T-helper 1 cell treated with Interleukin-12 subunit alpha and Interleukin-12 subunit beta and Interleukin-4 antibody, amounts not matched to agents 30 ng/mL and 1 ng/mL, for 36 hours (primary cell): ENCODE measurements around the gene ANKMY1. TPM values are rescaled to one million over a fixed set of nuclear protein-coding genes. Genes with fewer than 3 reads are reported as not detected.

Experiments used
- intact Hi-C: fragments of 100-400 bp; cut with micrococcal nuclease; formaldehyde crosslinking; loops from one replicate; pipeline ENCODE4 v1.15.1; 2024
- total RNA-seq: library from RNA; stranded (reverse); gene quantifications from 2 replicates; pipeline ENCODE4 v1.2.3, GENCODE V29; 2022

ANKMY1 gene
- total RNA-seq, 1 donor from 2014 or later: 33.0 TPM

DNA sequence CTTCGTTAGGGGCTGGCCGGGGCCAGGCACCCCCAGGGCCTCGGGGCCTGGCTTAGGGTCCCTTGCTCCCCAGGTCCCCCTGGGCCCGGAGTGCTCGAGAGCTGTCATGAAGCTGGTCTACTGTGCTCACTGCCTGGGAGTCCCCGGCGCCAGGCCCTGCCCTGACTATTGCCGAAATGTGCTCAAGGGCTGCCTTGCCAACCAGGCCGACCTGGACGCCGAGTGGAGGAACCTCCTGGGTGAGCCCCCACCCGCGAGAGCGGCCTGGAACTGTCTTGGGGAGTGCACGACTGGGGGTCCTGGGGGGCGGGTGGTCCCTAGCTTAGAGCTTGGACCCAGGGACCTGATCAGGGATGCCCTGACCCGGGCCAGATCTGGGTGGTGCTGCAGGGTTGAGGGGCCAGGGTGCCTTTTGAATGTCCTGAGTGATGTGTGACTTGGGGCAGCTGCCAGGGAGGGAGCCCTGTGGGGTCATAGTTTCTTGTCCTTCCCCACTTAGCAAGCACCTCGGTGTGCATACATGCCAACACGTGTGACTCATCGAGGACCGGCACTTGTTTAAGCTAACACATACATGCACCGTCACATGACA is 94.4 kb downstream of the ANKMY1 start:
- intact Hi-C loops: loop anchor here (5.0 kb wide), 1 partner anchor 349 kb away; no protein-coding TSS in a partner anchor

DNA sequence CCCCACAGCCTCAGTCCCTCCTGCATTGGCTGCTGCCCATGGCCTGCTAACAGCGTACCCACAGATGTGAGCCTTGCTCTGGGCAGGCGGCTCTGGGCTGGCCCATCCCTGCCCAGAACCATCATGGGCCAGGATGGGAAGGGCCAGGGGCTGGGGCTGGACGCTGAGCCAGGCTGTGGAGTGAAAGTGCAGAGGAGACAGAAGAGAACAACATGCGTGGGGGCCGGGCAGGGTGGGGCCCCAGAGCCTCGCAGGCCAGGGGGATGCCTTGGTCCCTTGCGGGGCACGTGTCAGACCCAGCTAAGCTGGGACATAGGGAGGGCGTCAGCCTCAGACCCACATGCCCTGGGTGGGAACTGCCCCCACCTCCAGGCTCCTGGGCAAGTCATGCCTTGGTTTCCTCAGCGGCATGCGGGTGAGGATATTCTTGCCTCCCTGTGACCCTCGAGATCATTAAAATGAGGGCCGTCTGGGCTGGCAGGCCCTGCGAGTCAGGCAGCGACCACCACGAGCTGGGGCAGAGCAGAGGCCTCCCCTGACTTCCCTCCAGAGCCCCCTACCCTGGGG is 95.0 kb downstream of the ANKMY1 start:
- intact Hi-C loops: loop anchor here (5.0 kb wide), 1 partner anchor 350 kb away; no protein-coding TSS in a partner anchor

DNA sequence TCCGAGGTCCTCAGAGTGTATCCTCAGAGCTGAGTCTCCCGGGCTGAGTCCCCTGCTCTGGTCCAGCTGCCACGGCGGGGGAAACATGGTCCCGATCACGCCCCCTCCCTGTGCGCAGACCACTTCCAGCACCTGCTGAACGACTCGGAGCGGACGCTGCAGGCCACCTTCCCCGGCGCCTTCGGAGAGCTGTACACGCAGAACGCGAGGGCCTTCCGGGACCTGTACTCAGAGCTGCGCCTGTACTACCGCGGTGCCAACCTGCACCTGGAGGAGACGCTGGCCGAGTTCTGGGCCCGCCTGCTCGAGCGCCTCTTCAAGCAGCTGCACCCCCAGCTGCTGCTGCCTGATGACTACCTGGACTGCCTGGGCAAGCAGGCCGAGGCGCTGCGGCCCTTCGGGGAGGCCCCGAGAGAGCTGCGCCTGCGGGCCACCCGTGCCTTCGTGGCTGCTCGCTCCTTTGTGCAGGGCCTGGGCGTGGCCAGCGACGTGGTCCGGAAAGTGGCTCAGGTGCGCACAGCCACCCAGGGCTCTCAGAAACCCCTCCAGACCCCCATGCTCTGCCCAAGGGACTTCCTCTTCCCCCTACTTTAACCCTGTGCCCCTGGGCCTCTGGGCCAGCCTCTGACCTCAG is 95.6 kb downstream of the ANKMY1 start:
- intact Hi-C loops: loop anchor here (5.0 kb wide), 1 partner anchor 350 kb away; no protein-coding TSS in a partner anchor

DNA sequence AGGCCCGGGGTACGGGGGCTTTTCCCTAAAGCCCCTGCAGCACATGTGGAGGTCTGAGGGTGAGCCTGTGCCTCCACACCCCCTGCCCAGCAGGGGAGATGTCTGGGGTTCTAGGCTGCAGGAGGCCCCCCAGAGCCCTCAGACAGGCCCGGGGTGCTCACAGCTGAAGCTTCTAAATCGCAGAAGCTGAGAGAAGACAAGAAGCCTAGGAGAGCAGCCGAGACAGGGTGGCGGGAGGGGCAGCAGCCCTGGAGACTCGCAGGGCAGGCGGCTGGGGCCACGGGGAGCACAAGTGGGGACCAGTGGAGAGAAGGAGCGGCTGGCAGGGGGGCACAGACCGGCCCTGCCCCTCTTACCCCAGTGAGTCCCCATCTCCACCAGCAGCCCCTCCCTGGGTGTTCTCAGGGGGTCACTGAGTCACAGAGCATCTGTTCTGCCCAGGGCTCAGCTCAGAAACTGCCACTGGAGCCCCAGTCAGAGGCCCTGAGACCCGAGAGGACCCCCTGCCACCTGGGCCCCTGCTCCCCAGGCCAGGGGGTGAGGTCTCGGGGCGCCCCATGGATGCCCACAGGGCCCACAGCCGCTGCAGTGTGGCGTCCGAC is 96.2 kb downstream of the ANKMY1 start:
- intact Hi-C loops: loop anchor here (5.0 kb wide), 1 partner anchor 351 kb away; no protein-coding TSS in a partner anchor

DNA sequence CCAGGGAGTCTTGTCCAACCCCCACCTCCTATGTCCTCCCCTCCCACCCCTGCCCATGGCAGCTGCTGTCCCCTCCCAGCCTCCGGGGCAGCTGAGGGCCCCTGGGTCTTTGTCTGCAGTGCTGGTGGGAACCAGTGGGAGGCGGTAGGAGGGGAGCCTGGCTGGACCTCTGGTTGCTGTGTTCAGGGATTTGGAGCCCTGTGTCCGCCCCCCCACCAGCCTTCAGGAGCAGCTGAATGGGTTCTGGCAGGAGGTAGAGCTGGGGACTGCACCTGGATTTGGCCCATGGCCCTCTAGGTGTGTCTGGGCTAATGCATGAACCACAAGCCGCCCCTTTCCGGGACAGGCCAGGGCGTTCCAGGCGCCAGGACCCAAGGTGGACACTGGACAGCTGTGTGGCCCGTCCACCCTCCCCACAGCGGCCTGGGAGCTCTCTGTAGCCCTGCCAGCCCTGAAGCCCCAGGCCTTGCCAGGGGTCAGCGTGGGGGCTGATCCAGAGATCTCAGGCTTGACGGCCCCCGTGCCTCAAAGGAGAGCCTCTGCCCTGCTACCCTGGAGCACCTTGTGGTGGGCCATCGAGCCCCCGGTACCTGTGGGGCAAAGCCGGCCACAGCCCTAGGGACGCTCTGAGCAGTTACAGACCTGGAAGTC is 96.9 kb downstream of the ANKMY1 start:
- intact Hi-C loops: loop anchor here (5.0 kb wide), 1 partner anchor 351 kb away; no protein-coding TSS in a partner anchor

DNA sequence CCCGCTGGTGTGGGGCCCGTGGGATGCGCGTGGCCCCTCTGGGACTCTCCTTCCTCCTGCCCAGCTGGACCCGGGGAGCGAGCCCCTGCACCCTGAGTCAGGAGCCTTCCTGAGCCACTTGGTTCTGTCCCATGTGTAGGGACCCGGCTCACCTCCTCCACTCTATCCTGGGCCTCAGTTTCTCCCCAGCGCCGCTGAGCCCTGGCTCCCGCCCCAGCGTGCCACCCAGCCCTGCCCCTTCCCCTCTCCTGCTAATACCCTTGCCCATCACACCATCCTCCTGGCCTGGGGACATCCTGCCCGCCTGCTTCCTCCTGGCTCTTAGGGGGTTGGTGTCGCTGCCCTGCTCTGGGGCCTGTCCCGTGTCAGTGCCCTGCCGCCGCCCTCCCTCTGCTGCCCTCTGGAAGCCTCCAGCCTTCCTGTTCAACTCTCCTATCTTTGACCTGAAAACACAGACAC is 97.5 kb downstream of the ANKMY1 start:
- intact Hi-C loops: loop anchor here (5.0 kb wide), 1 partner anchor 352 kb away; no protein-coding TSS in a partner anchor

DNA sequence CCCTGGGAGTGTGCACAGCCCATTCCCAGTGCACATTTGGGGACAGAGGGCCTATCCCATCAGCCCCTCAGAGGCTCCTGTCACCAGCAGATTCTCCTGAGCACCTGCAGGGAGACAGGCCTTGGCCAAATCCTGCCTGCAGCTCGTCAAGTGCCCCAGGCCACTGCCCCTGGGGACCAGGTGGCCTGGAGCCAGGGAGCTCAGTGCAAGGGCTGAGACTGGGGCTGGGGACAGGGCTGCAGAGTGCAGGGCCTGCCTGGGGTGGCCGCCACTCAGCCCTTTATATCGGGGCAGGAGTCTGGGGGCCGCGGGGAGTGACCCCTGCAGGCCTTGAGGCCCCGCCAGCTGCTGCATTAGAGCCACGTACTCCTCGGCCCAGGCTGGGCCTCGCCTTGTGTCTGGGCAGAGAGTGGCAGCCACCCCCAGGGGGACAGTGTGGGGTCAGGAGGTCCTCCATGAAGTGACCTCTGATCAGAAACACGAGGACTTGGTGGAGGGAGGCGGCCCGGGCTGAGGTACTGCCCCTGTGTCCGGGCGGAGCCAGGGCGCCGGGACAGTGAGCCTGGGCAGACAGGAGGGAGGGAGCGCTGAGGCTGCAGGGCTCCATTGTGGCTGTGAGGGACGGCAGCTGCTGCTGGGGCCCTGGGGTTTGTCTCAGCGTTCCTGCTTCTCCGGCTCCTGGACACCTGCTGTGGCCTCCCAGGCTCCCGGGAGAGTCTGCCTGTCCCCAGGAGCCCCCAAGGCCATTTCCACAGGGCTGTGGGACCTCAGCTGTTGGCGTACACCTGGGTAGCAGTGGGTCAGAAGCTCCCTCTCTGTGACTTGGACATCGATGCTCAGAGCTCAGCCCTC is 98.2 kb downstream of the ANKMY1 start:
- intact Hi-C loops: loop anchor here (5.0 kb wide), 1 partner anchor 353 kb away; no protein-coding TSS in a partner anchor

DNA sequence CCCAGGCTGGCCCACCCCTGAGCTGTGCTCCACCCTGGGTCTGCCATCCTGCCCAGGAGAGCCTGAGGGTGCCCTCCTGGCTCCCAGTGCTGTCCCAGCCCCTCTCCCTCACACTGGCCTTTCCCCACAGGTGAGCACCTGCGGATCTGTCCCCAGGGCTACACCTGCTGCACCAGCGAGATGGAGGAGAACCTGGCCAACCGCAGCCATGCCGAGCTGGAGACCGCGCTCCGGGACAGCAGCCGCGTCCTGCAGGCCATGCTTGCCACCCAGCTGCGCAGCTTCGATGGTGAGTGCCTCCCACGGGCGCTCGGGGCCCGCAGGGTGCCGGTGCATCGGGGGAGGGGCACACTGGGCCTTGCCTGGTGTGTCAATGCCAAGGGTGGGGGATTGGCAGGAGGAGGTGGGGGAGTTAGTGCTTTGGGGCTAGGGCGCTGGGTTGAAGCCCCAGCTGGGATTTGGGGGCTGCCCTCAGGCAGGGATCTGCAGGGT is 98.8 kb downstream of the ANKMY1 start:
- intact Hi-C loops: no loop called here

DNA sequence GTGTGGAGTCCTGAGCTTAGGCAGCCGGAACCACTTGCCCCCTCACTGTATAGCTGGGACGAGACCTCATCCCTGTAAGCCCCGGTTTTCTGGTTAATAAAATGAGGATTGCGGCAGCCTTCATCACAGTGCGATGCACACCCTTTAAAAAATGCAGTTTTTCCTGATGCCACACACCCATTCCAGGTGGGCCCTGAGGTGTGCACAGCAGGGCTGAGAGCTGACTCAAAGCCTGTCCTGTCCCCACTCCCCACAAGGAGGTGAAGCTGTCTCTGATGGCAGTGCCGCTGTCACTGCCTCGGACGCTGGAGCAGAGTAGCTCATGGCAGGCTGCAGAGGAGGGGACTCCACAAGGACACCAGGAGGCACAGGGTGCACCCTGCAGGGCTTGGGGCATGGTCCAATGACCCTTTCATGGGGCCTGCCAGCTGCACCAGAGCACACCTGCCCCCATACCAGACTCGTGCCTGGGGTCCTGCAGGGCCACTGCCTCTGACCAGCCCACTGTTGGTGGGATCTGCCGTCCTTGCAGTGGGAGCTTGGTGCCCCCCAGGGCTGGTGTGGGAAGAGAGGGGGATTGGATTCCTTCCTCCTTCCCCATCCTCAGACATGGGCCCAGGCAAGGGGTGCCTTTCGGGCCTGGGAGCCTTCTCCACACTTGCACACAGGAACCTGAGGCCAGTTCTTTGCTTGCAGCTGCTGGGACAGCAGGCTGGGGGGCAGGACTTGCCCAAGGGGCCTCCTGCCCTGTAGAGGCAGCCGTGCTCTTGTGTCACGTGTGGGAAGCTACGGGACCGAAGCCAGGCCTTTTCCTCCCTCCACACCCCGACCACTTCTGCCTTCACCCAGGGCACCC is 99.5 kb downstream of the ANKMY1 start:
- intact Hi-C loops: no loop called here

DNA sequence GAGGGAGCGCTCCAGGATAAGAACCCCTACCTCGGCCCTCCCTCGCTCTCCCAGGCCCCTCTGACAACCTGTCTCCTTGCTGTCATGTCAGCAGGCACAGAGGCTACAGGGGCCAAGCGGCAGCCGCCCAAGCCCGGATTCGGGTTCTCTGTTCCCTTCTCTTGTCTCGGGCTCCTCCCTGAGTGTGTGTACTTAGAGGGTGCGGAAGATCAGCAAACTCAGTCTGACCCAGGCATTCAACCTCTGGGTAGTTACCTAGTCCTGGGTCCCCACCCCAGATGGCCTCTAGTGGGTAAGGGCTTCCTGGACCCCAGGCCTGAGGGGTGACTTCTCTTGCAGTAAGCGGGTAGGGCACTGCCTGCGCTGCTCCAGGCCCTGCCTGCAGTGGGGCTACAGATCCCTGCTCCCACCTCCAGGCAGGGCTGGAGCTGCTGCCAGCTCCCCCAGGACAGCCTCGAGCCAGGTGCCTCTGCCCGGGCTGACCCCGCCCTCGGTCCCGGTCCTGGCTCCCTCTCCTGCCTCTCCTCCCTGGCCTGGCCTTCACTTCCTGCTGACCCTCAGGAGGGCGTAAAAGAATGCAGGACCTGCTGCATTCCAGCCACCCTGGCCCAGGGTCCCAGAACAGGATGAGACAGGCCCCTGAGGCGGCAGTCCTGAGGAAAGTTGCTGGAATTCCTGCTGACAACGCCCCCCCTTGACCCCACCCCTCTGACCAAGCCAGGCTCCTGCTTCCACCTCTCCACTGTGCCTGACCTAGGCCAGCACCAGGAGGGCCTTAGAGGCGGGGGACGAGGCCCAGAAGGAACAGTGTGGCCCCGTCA is 100.4 kb downstream of the ANKMY1 start:
- intact Hi-C loops: no loop called here

DNA sequence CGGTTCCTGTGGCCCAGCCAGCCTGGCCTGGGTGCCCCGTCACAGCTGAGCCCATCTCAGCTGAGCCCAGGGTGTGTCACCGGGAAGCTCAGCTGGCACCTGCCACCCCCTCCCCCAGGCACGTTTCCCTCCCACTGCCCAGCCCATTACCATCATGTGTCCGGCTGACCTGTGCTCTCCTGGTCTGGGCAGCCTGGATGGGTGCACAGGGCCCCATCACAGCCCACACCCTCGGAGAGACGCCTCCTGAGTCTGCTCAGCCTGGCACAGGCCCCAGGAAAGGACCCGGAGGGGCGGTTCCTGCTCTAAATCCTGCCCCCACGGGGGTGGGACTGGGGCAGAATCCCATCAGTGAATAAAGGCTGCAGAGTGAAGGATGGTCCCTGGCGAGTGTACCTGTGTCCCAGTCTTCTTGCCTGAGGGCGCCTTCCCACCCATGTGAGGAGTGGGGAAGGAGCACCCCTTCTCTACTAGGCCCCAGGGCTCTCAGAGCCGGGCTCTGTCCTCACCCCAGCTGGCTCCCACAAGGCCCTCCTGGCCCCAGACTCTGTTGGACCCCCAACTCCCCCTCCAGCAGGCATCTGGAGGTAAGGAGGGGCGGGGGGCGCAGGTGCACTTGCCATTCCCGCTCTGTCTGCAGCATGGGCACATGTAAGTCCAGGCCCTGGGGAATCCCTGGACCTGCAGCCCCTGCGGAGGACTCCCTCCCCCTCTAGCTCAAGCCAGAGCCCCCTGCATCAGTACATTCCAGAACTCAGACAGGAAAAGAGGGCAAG is 101.2 kb downstream of the ANKMY1 start:
- intact Hi-C loops: no loop called here

DNA sequence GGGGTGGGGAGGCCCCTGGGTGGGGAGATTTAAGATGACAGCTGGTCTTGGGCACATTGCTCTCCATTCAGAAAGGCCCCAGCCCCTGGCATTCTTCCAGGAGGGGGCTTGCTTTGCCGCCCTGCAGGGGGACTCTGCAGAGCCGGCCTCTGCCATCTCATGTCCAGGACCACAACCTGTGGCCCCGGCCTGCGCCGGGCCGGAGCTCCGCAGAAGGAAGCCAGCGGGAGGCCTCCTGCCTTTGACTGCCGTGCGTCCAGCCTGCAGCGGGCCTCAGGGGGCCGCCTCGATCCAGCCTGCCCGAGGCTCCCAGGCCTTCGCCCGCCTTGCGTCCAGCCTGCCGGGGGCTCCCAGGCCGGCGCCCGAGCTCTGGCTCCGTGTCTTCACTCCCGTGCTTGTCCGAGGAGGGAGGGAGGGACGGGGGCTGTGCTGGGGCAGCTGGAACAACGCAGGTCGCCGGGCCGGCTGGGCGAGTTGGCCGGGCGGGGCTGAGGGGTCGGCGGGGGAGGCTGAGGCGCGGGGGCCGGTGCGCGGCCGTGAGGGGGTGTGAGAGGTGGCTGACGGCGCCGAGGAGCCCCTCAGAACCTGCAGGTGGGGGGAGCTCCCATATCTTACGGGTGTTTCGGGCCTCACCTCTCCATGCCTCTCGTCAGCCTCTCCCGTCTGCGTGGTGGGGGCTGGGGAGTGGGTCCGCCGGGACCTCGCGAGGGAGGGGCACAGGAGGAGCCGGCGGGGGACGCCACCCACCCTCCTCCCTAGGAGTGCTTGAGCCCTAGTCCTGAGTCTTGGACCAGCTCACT is 101.9 kb downstream of the ANKMY1 start:
- intact Hi-C loops: no loop called here

DNA sequence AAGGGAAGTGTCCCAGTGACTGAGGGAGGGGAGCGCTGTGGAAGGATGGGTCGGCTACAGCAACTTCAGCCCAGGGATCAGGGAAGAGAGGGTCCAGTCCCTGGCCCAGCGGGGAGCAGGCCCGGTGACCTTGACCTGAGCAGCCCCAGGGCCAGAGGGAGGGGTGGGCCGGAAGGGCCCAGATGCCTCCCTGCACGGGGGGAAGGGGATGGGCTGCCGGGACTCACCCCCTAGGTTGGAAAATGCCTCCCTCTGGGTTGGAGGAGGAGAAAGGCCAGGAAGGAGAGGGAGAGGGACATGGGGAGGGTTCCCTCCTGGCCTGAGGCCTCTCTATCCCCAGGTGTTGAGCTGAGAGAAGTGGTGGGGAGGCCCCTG is 102.5 kb downstream of the ANKMY1 start:
- intact Hi-C loops: no loop called here

DNA sequence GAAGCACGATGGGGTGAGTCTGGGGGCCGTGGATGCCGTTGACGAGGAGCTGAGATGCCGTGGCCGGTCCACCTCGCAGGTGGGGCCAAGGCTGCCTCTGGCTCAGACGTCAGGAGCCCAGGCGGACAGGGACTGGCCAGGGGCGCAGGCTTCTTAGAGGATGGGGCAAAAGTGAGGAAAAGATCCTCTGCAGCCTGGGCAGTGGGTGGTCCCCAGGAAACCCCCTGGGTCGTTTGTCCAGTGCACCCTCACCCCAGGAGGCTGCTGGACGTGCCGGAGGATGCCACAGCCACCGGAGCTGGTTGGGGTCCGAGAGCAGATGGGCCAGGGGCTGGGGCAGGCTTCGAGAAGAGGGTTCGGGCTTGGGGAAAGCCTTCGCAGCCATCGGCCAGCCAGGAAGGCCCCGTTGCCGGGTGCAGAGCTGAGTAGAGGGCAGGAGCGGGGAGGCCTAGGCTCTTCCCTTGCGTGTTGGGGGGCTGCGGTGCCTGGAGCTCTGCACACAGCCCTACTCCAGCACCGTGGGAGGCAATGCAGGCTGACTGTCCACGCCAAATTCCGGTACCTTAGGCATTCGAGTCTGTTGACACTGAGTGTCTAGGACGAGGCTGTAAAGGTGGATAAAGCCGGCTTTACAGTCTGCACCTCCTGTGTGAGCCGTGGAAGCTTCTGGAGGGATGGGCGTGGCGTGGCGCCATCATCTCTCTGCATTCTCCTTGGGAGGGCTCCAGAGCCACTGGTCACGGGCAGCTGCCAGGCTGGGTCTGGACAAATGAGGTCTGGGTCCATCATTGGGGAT is 103.5 kb downstream of the ANKMY1 start:
- intact Hi-C loops: no loop called here

DNA sequence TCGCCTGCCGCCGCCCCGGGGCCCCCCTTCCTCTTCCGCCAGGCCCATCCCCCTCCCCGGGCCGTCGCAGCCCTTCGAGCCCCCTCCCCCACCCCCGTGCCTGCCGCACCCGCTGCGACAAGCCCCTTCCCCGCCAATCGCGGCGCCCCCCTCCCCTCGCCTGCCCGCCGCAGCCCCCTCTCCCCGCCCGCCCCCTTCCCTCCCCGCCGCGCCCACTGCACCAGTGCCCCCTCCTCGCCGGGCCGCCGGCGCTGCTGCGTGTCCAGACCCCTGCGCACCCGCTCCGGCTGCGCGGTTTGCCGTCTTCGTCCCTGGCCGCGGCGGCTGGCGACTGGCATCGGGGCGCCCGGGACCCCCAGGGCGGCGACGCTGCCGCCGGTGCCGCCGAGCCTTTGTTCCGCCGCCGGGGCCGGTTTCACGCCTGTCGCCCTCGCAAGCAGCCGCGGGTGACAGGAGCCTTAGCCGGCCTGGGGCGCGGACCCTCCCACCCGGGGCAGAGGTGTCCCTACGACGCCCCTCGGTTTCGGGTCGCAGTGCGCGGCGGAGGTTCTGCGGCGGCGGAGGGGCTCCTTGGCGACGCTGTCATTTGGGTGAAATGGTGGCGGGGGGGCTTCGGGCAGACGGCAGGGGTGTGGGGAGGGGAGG is 104.2 kb downstream of the ANKMY1 start:
- intact Hi-C loops: no loop called here
